Thoracic aorta (tissue), 2 donors: ENCODE data around the gene GALM. TPM values are rescaled to one million over a fixed set of nuclear protein-coding genes. Genes with fewer than 3 reads are reported as not detected.

Source experiments
- ATAC-seq: fragments of 150-250 bp; one replicate; pipeline ENCODE4 v1.8.0; 2017; ENCODE audit warnings: low read depth; ENCODE audit not compliant: insufficient number of reproducible peaks, low FRiP score
- DNase-seq: peaks from one replicate; pipeline ENCODE4 v3.0.0-alpha.2; 2020; ENCODE audit warnings: low spot score
- H3K27ac ChIP-seq, 2 donors: fragments of 200-600 bp; sonication (generic); 1 replicate in 1 of 2; 2 replicates in 1 of 2; pipeline ENCODE4 v1.5.1; 2016; ENCODE audit warnings: mild to moderate bottlenecking in 2 of 2, moderate library complexity in 2 of 2
- H3K27me3 ChIP-seq: fragments of 200-600 bp; sonication (generic); replicated peaks from 2 replicates; pipeline ENCODE4 v1.6.0; 2016; ENCODE audit warnings: mild to moderate bottlenecking; ENCODE audit not compliant: insufficient read depth
- H3K36me3 ChIP-seq: fragments of 200-600 bp; sonication (generic); one replicate; pipeline ENCODE4 v1.5.1; 2016
- H3K4me1 ChIP-seq, 2 donors: fragments of 200-600 bp; sonication (generic); 1 replicate in 1 of 2; 2 replicates in 1 of 2; pipeline versions ENCODE4 v1.5.1 to v1.6.0; 2016; ENCODE audit warnings: low read depth in 2 of 2, mild to moderate bottlenecking in 1 of 2; ENCODE audit not compliant: control insufficient read depth in 1 of 2
- H3K4me3 ChIP-seq: fragments of 200-600 bp; sonication (generic); 2 replicates; pipeline ENCODE4 v1.5.1; 2016; ENCODE audit warnings: mild to moderate bottlenecking
- H3K9me3 ChIP-seq: fragments of 200-600 bp; sonication (generic); 2 replicates; pipeline ENCODE4 v1.5.1; 2016
- total RNA-seq, 2 donors: library from RNA; depleted of rRNA; stranded (reverse); fragments of >200 nt; gene quantifications; one replicate each; pipeline versions ENCODE4 v1.1.0 to v1.2.3, GENCODE V29; 2016
- TF ChIP-seq, protein P1 (sequence below): fragments of 200-600 bp; sonication (generic); IDR thresholded peaks from one replicate; pipeline ENCODE4 v1.5.1; 2019; ENCODE audit warnings: antibody characterized with exemption

The GALM gene
- 10 to 100 TPM; 19.5 to 25.1 TPM for total RNA-seq

DNA sequence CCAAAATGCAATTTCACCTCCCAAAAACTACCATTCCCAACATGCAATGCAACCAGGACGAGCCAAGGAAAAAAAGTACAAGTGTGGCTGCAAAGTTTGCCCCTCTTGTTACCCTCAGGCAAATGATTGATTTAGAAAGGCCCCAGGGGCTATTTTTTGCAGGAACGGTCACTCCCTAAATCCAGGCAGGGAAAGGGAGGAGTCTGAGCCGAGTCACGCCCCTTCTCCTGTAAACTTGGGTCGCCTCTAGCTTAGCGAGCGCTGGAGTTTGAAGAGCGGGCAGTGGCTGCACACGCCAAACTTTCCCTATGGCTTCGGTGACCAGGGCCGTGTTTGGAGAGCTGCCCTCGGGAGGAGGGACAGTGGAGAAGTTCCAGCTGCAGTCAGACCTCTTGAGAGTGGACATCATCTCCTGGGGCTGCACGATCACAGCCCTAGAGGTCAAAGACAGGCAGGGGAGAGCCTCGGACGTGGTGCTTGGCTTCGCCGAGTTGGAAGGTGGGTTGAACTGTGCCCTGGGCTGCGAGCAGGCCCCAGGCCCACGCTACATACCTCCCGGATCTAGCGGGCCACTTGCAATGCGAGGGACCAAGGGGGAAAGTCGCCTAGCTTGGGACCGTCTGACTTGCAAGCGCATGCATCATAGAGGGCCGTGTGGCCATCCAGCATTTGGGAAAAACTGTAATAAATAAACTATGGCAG is at the start of gene GALM:
Gene GALM (plus strand): TSS at position 261 of the 702 bp plus-strand sequence. CDS start 48 bp downstream, at position 309.
- no peaks in the 10 kb centered on the region for H3K36me3 ChIP-seq
- peak within 1 kb of the TSS; percentile 72 for H3K4me3 ChIP-seq
- TF ChIP-seq, protein P1, sequence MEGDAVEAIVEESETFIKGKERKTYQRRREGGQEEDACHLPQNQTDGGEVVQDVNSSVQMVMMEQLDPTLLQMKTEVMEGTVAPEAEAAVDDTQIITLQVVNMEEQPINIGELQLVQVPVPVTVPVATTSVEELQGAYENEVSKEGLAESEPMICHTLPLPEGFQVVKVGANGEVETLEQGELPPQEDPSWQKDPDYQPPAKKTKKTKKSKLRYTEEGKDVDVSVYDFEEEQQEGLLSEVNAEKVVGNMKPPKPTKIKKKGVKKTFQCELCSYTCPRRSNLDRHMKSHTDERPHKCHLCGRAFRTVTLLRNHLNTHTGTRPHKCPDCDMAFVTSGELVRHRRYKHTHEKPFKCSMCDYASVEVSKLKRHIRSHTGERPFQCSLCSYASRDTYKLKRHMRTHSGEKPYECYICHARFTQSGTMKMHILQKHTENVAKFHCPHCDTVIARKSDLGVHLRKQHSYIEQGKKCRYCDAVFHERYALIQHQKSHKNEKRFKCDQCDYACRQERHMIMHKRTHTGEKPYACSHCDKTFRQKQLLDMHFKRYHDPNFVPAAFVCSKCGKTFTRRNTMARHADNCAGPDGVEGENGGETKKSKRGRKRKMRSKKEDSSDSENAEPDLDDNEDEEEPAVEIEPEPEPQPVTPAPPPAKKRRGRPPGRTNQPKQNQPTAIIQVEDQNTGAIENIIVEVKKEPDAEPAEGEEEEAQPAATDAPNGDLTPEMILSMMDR, result no peak
- DNase-seq (peak; percentile 43), ATAC-seq (peak; percentile 93)
- peaks cover 21 to 48% of the 10 kb centered on the region in 2 donors for H3K4me1 ChIP-seq
- no peaks in the 10 kb centered on the region for H3K9me3 ChIP-seq
- H3K27me3 ChIP-seq, result no peaks in the 10 kb centered on the region
- peak within 1 kb of the TSS; percentile 58 to 75 for H3K27ac ChIP-seq

DNA sequence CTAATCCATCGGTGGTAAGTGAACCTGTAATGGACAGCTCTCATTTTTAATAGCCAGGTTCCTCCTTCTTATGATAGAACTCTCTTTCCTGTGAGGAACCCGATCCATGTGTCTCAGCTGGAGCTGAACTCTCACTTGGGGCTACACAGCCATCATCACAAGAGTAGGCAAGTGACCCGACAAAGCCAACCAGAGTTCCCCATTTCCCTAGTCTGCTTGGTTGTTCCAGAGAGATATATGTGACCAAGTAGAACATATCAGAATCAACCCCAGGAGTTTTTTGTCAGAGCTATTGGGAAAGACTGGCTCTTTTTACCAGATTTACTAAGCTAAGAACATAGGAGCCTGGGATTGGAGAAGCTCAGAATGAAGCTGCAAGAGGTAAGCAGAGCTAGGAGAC is 48.6 kb upstream of the GALM start:
- TF ChIP-seq, protein P1, result no peak
- H3K9me3 ChIP-seq, result no peaks in the 10 kb centered on the region
- H3K36me3 ChIP-seq, result no peaks in the 10 kb centered on the region
- H3K4me3 ChIP-seq, result no peak overlapping the region
- ATAC-seq, result no peak
- H3K27ac ChIP-seq, result no peak overlapping the region
- no peak for DNase-seq
- H3K4me1 ChIP-seq, result peaks cover 42 to 57% of the 10 kb centered on the region in 2 donors
- no peaks in the 10 kb centered on the region for H3K27me3 ChIP-seq

DNA sequence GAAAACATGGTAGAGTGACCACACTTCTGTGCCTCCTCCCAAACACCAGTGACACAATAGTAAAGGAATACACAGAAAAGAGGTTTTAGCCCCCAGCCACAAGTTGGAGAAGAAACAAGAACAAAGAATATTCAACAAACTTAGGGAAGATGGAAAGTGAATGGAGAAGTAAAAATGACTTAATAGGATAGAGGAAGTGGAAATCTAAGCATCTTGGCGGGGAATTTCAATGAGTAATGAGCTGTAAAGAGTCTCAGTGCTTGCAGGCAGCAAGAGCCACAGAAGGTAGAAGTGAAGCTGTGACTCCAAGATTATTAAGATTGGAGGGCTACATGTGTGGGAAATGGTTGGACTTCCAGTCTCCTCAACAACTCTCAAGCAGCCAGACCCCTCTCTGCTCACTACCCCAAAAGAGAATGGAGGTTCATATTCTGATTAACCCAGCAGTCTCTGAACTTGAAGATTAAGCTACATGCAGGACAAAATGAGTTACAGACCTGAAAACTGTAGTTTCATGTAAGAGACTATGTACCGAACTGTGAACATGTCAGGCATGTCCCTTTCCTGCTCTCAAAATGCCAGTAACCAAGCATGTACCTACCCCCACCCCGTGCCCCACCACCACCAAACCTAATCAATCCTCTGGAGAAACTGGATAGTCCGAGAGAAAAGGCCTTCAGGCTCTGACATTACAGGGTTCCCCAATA is 46.3 kb upstream of the GALM start:
- no peaks in the 10 kb centered on the region for H3K36me3 ChIP-seq
- DNase-seq (no peak), ATAC-seq (peak; percentile 33)
- H3K27me3 ChIP-seq, result no peaks in the 10 kb centered on the region
- no peaks in the 10 kb centered on the region for H3K9me3 ChIP-seq
- peaks cover 39 to 47% of the 10 kb centered on the region in 2 donors for H3K4me1 ChIP-seq
- H3K27ac ChIP-seq, result peak overlapping the region; percentile 60 to 73
- TF ChIP-seq, protein P1, result no peak
- H3K4me3 ChIP-seq, result peak overlapping the region; percentile 15

GRCh38 chr2:38620282-38620977 is 45.5 kb upstream of the GALM start:
- peak overlapping the region; percentile 15 for H3K4me3 ChIP-seq
- H3K36me3 ChIP-seq, result no peaks in the 10 kb centered on the region
- DNase-seq (no peak), ATAC-seq (peak; percentile 78)
- H3K27me3 ChIP-seq, result no peaks in the 10 kb centered on the region
- TF ChIP-seq, protein P1, result no peak
- H3K27ac ChIP-seq, result peak overlapping the region; percentile 60 to 73
- H3K4me1 ChIP-seq, result peaks cover 32 to 39% of the 10 kb centered on the region in 2 donors
- no peaks in the 10 kb centered on the region for H3K9me3 ChIP-seq

GRCh38 chr2:38621018-38621417 is 44.9 kb upstream of the GALM start:
- no peak for ATAC-seq
- H3K9me3 ChIP-seq, result no peaks in the 10 kb centered on the region
- peaks cover 27 to 33% of the 10 kb centered on the region in 2 donors for H3K4me1 ChIP-seq
- DNase-seq, result no peak
- no peaks in the 10 kb centered on the region for H3K36me3 ChIP-seq
- H3K27me3 ChIP-seq, result no peaks in the 10 kb centered on the region
- TF ChIP-seq, protein P1, result no peak
- H3K4me3 ChIP-seq, result no peak overlapping the region
- H3K27ac ChIP-seq, result peak overlapping the region in 1 of 2 donors; percentile 60
